Lower leg skin (tissue), 3 donors: ENCODE results near the gene ZNF385D.

Source experiments
- CTCF ChIP-seq, 3 donors: fragments of 450-650 bp; IDR thresholded peaks; one replicate each; pipeline ENCODE4 v1.5.1; 2016; ENCODE audit warnings: antibody characterized with exemption in 3 of 3, mild to moderate bottlenecking in 3 of 3, moderate library complexity in 2 of 3
- POLR2A ChIP-seq, 2 donors: fragments of 450-650 bp; IDR thresholded peaks; one replicate each; pipeline ENCODE4 v1.6.1; 2016 to 2017; ENCODE audit warnings: antibody characterized with exemption in 2 of 2, mild to moderate bottlenecking in 1 of 2, moderate library complexity in 1 of 2

- TF ChIP-seq CTCF (IDR thresholded peaks at IDR 0.05) = no peak
- no peak for TF ChIP-seq POLR2A (IDR thresholded peaks at IDR 0.05)
Measured at GRCh38 chr3:21524133-21524532, 226.9 kb downstream of the ZNF385D start.
